GM12892 (cell line): ENCODE results near the gene TLX3.
A peak's percentile ranks its signal among the peaks of the same experiment; 100 is the strongest.
"Not testable (repeated sequence)": the region's sequence is repeated elsewhere in the genome, so short reads cannot be mapped to it uniquely, and the experiment has no call there.

Experiments
- DNase-seq: peaks from one replicate; pipeline ENCODE4 v3.0.0; 2011; ENCODE audit not compliant: insufficient read length
- FAIRE-seq: peaks from 2 replicates; lab custom pipeline; 2011; peaks lifted over from hg19 to GRCh38; lab: Jason Lieb, UNC
- POLR2A ChIP-seq: IDR thresholded peaks from 2 replicates; pipeline ENCODE4 v1.6.1; 2011; ENCODE audit warnings: low read depth, low read length, control low read depth
- POLR2AphosphoS5 ChIP-seq: IDR thresholded peaks from 2 replicates; pipeline ENCODE4 v1.6.1; 2011; ENCODE audit warnings: low read depth, low read length, control low read depth
- TAF1 ChIP-seq: IDR thresholded peaks from 2 replicates; pipeline ENCODE4 v1.6.1; 2011; ENCODE audit warnings: low read depth, mild to moderate bottlenecking, control low read depth, low read length, borderline replicate concordance

The TLX3 gene

GRCh38 chr5:171337210-171337569, 28.1 kb downstream of the TLX3 start:
- no peak for DNase-seq
- TF ChIP-seq TAF1 (no peak), POLR2AphosphoS5 (no peak), POLR2A (no peak)
- no peak for FAIRE-seq

GRCh38 chr5:171340042-171340441, 31.0 kb downstream of the TLX3 start:
- DNase-seq = no peak
- no peak for TF ChIP-seq POLR2A
- no peak for TF ChIP-seq POLR2AphosphoS5
- no peak for TF ChIP-seq TAF1
- FAIRE-seq = no peak

GRCh38 chr5:171340491-171340890, 31.4 kb downstream of the TLX3 start:
- no peak for FAIRE-seq

GRCh38 chr5:171342362-171343111, 33.5 kb downstream of the TLX3 start:
- peak; percentile 14 for FAIRE-seq
- DNase-seq = no peak
- TF ChIP-seq POLR2AphosphoS5 (no peak), POLR2A (no peak), TAF1 (no peak)

More at GRCh38 chr5:171340491-171340890, 31.4 kb downstream of the TLX3 start:
- TF ChIP-seq POLR2AphosphoS5 (no peak), POLR2A (no peak), TAF1 (no peak)
- DNase-seq = no peak

GRCh38 chr5:171344936-171345608, 36.0 kb downstream of the TLX3 start:
- FAIRE-seq (no peak), DNase-seq (no peak)
- no peak for TF ChIP-seq POLR2AphosphoS5
- TF ChIP-seq POLR2A = no peak
- no peak for TF ChIP-seq TAF1

- TF ChIP-seq POLR2AphosphoS5 = no peak
- no peak for TF ChIP-seq TAF1
- no peak for TF ChIP-seq POLR2A
- FAIRE-seq (no peak), DNase-seq (no peak)
Observed at GRCh38 chr5:171351536-171352073, 42.6 kb downstream of the TLX3 start.

GRCh38 chr5:171355302-171355724, 46.3 kb downstream of the TLX3 start:
- TF ChIP-seq POLR2AphosphoS5 = no peak
- TF ChIP-seq TAF1 = no peak
- TF ChIP-seq POLR2A = no peak
- peak; percentile 90 for FAIRE-seq
- DNase-seq = peak; percentile 23

- DNase-seq = no peak
- no peak for FAIRE-seq
- no peak for TF ChIP-seq TAF1
- no peak for TF ChIP-seq POLR2AphosphoS5
- TF ChIP-seq POLR2A = no peak
Observed at GRCh38 chr5:171357843-171358242, 48.8 kb downstream of the TLX3 start.

- not testable (repeated sequence) for FAIRE-seq, DNase-seq
Observed at GRCh38 chr5:171361151-171361550, 52.1 kb downstream of the TLX3 start.
